Measurements from ENCODE around the gene IL20RB. TPM values are rescaled to one million over a fixed set of nuclear protein-coding genes. Genes with fewer than 3 reads are reported as not detected.
A peak's percentile ranks its signal among the peaks of the same experiment; 100 is the strongest.

IL20RB gene
- total RNA-seq, 1 experiment from 2014 or later = 6.9 TPM

DNA sequence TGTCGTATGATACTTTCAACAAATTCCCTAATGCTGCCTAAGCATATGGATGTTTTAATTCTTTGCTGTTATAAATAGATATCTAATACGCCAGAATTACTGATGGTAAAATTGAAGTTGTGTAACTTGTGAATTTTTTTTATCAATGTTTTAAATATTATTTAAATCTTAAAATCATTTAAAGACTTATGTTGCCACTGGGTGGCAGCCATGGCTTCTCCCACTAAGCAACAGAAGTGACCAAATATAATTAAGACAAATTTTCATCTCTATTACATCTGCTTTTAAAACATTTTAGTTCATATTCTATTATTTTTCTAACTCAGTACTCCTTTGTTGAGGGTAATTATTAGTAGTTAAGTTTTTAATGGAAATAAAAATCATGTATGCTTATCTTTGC lies 8.1 kb upstream of the IL20RB start:
- no peak overlapping the region for H3K4me3 ChIP-seq (ENCODE audit: low read depth, low read length)
- TF ChIP-seq, protein P1, sequence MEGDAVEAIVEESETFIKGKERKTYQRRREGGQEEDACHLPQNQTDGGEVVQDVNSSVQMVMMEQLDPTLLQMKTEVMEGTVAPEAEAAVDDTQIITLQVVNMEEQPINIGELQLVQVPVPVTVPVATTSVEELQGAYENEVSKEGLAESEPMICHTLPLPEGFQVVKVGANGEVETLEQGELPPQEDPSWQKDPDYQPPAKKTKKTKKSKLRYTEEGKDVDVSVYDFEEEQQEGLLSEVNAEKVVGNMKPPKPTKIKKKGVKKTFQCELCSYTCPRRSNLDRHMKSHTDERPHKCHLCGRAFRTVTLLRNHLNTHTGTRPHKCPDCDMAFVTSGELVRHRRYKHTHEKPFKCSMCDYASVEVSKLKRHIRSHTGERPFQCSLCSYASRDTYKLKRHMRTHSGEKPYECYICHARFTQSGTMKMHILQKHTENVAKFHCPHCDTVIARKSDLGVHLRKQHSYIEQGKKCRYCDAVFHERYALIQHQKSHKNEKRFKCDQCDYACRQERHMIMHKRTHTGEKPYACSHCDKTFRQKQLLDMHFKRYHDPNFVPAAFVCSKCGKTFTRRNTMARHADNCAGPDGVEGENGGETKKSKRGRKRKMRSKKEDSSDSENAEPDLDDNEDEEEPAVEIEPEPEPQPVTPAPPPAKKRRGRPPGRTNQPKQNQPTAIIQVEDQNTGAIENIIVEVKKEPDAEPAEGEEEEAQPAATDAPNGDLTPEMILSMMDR (IDR thresholded peaks at IDR 0.05; ENCODE audit: insufficient read depth in 1 of 2, low read depth in 1 of 2, low read length in 1 of 2, severe bottlenecking in 1 of 2, unreplicated experiment in 1 of 2) = peak in 1 of 2 experiments; percentile 5
- no peak for DNase-seq
- H3K27me3 Mint-ChIP-seq (ENCODE audit: insufficient read depth, unreplicated experiment) = no peaks in the 10 kb centered on the region
- peaks cover 20% of the 10 kb centered on the region for H3K4me1 ChIP-seq
- H3K9me3 Mint-ChIP-seq (ENCODE audit: unreplicated experiment) = no peaks in the 10 kb centered on the region
- H3K4me3 Mint-ChIP-seq (ENCODE audit: unreplicated experiment) = no peak overlapping the region
- no TSS peak for BruUV-seq (replicated peaks)
- H3K27me3 ChIP-seq (replicated peaks; ENCODE audit: control insufficient read depth, insufficient read depth, low read length) = no peaks in the 10 kb centered on the region
- no peak overlapping the region for H3K27ac Mint-ChIP-seq (ENCODE audit: unreplicated experiment)
- H3K9me3 ChIP-seq = no peaks in the 10 kb centered on the region
- H3K36me3 ChIP-seq (ENCODE audit: control insufficient read depth, insufficient read depth, low read length) = no peaks in the 10 kb centered on the region
- ChIA-PET CTCF (no interaction called here), POLR2A (no interaction called here)
- intact Hi-C loops (cut with micrococcal nuclease; ENCODE audit: unreplicated experiment) = loop anchor here (2.0 to 10.0 kb wide), 2 partner anchors 65 to 195 kb away; partner anchors contain the start of gene STAG1
- peaks cover 16% of the 10 kb centered on the region for H3K36me3 Mint-ChIP-seq (ENCODE audit: insufficient read depth, unreplicated experiment)
- peaks cover 14% of the 10 kb centered on the region for H3K4me1 Mint-ChIP-seq (ENCODE audit: low read depth, unreplicated experiment)

DNA sequence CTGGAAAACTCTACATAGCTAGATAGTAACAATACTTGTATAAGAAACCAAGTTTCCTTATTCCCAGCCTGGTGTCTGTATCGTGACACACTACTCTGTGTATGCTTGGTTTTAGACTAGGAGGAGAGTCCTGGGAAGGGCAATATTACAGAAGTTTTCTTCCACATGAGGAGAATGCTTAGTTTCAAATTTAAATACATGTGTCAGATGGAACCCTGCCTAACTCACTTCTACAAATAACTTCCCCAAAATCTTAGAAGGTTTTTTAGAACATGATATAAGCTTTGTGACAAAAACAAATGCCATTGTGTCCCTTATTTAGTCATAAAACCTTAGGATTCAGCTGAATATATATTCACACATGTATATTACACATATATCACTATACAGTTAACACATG lies 7.2 kb upstream of the IL20RB start:
- Histone ChIP-seq H3K4me3 (ENCODE audit: low read depth, low read length) (no peak overlapping the region), H3K36me3 (ENCODE audit: control insufficient read depth, insufficient read depth, low read length) (no peaks in the 10 kb centered on the region), H3K27me3 (replicated peaks; ENCODE audit: control insufficient read depth, insufficient read depth, low read length) (no peaks in the 10 kb centered on the region), H3K4me1 (peaks cover 29% of the 10 kb centered on the region), H3K9me3 (no peaks in the 10 kb centered on the region)
- DNase-seq = no peak
- TF ChIP-seq, protein P1 (IDR thresholded peaks at IDR 0.05; ENCODE audit: insufficient read depth in 1 of 2, low read depth in 1 of 2, low read length in 1 of 2, severe bottlenecking in 1 of 2, unreplicated experiment in 1 of 2) = no peak
- intact Hi-C loops (cut with micrococcal nuclease; ENCODE audit: unreplicated experiment) = loop anchor here (10.0 kb wide), 1 partner anchor 196 kb away; the partner anchor contains the start of gene STAG1
- Mint-ChIP-seq H3K27ac (ENCODE audit: unreplicated experiment) (no peak overlapping the region), H3K9me3 (ENCODE audit: unreplicated experiment) (no peaks in the 10 kb centered on the region), H3K27me3 (ENCODE audit: insufficient read depth, unreplicated experiment) (no peaks in the 10 kb centered on the region), H3K36me3 (ENCODE audit: insufficient read depth, unreplicated experiment) (peaks cover 18% of the 10 kb centered on the region), H3K4me1 (ENCODE audit: low read depth, unreplicated experiment) (peaks cover 23% of the 10 kb centered on the region), H3K4me3 (ENCODE audit: unreplicated experiment) (no peak overlapping the region)
- ChIA-PET CTCF (no interaction called here), POLR2A (no interaction called here)
- BruUV-seq (replicated peaks) = no TSS peak

DNA sequence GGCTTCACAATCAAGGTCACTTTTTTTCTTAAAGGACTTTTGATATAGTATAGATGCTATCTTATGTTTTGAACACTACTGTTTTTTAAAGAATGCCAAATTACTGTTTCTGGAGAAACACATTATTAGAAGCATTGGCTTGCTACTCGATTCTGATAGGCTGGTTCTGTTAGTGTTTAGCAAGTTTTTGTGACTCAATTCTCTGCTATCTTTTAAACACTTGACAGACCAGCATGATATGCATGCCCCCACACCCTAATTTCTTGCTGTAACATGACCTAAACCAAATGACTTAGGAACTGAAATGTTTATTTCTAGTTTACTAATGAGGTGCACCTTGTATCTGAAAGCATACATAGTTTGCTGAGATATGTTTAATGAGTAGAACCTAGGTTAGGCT lies 5.5 kb upstream of the IL20RB start:
- Histone ChIP-seq H3K36me3 (ENCODE audit: control insufficient read depth, insufficient read depth, low read length) (no peaks in the 10 kb centered on the region), H3K27me3 (replicated peaks; ENCODE audit: control insufficient read depth, insufficient read depth, low read length) (no peaks in the 10 kb centered on the region), H3K4me1 (peaks cover 44% of the 10 kb centered on the region), H3K4me3 (ENCODE audit: low read depth, low read length) (no peak overlapping the region), H3K9me3 (no peaks in the 10 kb centered on the region)
- TF ChIP-seq, protein P1 (IDR thresholded peaks at IDR 0.05; ENCODE audit: insufficient read depth in 1 of 2, low read depth in 1 of 2, low read length in 1 of 2, severe bottlenecking in 1 of 2, unreplicated experiment in 1 of 2) = no peak
- H3K36me3 Mint-ChIP-seq (ENCODE audit: insufficient read depth, unreplicated experiment) = peaks cover 11% of the 10 kb centered on the region
- no peak for DNase-seq
- no peaks in the 10 kb centered on the region for H3K9me3 Mint-ChIP-seq (ENCODE audit: unreplicated experiment)
- no peak overlapping the region for H3K27ac Mint-ChIP-seq (ENCODE audit: unreplicated experiment)
- ChIA-PET CTCF (no interaction called here), POLR2A (no interaction called here)
- H3K27me3 Mint-ChIP-seq (ENCODE audit: insufficient read depth, unreplicated experiment) = no peaks in the 10 kb centered on the region
- intact Hi-C loops (cut with micrococcal nuclease; ENCODE audit: unreplicated experiment) = loop anchor here (10.0 kb wide), 1 partner anchor 197 kb away; the partner anchor contains the start of gene STAG1
- BruUV-seq (replicated peaks) = no TSS peak
- H3K4me3 Mint-ChIP-seq (ENCODE audit: unreplicated experiment) = no peak overlapping the region
- H3K4me1 Mint-ChIP-seq (ENCODE audit: low read depth, unreplicated experiment) = peaks cover 35% of the 10 kb centered on the region
